GM19455 (cell line): Measurements from ENCODE around the gene ZFAND2B.
A peak's percentile ranks its signal among the peaks of the same experiment; 100 is the strongest.

Experiments
- ATAC-seq: cut with Tn5 transposase; IDR thresholded peaks from one replicate; pipeline ENCODE4 v1.9.1; 2021; ENCODE audit not compliant: unreplicated experiment

Gene ZFAND2B, protein sequence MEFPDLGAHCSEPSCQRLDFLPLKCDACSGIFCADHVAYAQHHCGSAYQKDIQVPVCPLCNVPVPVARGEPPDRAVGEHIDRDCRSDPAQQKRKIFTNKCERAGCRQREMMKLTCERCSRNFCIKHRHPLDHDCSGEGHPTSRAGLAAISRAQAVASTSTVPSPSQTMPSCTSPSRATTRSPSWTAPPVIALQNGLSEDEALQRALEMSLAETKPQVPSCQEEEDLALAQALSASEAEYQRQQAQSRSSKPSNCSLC

DNA sequence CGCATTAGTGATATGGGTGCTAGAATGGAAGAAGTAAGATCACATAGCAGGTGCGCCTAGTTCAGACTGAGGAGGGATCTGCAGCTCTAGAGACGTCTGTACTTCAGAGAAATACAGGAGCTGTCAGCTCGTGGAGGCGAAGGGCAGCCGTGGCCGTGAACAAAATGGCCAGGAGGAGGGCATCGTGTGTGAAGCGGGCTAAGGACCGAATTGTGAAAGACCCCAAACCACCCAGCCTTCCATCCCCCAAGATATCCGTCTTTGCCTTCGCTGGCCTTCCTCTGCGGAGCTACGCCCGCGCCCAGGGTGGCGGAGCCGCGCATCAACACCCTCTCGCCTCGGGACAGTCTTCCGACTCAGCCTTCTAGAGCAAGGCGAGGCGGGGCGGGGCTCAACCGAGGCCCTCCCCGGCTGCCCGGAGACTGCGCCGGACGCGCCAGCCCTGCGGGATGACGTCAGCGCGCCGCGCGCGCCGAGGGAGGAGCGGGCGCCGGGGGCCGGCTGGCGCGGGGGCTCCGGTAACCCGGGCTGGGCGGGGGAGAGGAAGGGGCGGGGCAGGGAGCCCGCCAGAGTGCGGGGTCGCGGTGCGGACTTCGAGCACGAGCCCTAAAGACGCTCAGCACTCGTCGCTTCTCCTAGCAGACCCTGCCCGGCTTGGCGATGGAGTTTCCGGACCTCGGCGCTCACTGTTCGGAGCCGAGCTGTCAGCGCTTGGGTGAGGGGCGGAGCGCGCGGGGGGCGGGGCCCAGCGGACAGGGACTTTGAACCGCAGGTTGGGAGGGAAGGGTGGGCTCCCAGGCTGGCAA, at the start of gene ZFAND2B:
ZFAND2B (plus strand) TSS at position 455 of the 806 bp plus-strand sequence; CDS start at position 661, 206 bp downstream.
- ATAC-seq = peak; percentile 96

DNA sequence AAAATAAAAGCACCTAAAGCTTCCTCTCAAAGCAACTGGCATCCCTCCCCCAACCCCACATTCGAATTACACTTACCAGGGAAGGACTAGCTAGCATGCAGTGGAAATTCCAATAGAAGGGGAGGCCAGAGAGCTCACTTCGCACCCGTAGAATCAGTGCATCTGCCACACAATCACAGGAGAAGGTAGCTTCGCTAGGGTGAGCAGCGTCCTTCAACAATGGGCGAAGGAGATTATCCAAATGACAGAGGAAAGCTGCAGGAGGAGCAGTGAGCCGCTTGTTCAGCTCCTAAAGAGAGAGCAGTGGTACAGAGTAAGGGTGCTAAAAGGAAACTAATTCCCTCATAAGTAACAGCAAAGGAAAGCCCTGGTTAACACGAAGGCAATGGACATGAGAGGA, 49.2 kb upstream of the ZFAND2B start:
- ATAC-seq = no peak

DNA sequence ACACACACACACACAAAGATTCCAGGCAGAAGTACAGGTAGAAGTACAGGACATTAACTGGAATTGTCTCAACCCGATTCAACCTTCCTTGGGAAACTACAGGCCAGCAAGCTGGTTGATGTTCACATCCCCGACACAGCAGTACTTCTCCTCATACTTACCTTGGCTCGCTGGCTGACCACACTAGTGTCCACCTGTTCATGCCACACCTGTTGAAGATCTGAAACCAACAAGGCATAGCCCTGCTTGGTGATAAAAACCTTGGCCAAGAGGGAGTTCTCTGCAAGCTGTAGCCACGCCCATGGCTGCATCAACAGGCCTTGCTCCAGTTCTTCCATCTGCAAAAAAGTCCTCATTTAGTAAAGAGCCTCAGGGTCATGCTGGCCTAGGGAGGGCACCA, 48.6 kb upstream of the ZFAND2B start:
- ATAC-seq = no peak

DNA sequence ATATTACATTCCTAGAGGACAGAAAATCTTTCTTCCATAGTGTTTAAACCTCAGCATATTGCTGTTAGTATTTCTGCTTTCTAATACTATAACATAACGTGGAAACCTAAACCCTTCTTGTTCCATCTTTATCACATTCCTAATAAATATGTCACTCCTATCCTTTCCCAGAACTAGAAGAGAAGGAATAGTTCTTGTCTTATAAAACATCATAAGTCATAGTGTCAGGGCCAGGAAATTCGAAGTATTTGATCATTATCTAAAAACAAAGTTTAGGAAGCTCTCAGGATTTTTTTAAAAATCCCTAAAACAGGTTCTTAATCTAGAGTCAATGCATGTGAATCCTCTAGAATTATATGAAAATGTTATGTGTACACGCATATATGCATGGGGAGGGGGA, 48.0 kb upstream of the ZFAND2B start:
- no peak for ATAC-seq

DNA sequence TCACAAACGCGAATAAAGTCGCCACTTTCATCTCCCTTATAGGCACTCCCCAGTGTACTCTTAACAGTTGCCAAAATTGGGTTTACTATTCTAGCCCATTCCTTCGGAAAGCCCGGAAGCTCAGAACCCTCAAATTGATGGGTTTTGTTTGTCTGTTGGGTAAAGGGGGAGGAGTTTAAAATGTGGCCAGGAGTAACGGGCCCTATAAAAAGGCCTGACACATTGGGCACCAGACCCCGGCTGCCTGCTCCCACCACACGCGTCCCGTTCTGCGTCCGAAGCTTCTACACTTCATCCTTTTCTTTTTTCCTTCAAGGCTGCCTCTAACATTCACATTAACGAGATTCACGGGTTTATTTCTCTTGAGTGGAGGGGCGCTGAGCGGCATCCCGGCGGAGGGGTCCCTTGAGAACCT, 46.8 kb upstream of the ZFAND2B start:
- ATAC-seq = peak; percentile 5

DNA sequence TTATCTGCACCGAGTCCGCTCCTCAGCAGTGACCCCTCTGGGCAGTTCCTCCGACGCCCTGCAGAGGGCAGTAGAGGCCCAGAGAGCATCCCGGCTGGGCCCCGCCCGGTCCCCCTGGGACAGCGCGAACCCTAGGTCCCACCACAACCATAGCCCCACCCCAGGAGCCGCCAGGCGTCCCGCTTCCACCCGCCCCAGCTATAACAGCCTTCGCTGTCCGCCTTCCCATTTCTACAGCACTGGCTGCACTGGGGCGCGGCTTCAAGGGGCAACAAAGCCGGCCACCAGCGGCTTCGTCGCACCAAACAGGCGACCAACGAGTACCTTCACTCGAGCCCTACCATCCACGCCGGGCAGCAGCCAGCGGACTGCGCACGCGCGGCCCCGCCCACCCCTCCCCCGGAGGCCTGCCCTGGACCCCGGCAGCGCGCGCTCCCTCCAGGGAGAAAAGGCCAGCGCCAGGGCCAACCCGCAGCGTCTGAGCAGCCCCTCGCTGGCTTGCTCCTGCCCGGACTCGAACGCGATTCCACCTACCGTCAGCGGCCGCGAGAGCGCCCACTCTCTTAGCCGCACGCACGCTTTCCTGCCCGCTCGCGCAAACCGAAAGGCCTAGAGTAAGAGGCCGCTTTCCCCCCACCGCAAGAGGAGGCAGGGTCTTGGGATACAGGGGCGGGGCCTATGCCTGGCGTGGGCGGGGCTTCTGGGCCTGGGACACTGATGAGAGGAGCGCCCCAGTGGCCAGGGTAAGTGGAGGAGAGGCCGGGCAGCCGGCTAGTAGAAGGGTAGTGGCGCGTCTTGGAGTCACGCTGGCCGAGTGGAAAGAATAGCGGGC, 46.2 kb upstream of the ZFAND2B start, which contains the start of gene NHEJ1:
NHEJ1 (minus strand) TSS at position 630 of the 832 bp plus-strand sequence. CDS start 2,453 bp downstream, outside the sequence.
- ATAC-seq = peak; percentile 93

DNA sequence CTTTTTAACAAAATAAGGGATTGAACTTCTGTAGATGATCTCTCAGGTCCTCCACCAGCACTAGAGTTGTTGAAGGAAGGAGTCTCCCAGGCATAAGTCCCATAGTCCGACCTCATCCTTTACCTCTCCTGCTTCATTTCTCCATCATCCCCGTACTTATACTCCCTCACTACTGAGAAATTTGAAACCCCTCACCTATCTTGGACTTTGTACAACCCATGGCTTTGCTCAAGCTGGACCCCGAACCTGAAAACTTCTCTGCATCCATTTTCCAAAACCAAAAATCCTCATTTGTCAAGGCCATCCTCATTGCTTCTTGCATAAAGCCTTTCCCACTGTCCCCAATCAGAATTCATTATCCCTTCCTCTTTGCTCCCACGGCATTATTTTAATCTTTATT, 45.5 kb upstream of the ZFAND2B start:
- no peak for ATAC-seq

DNA sequence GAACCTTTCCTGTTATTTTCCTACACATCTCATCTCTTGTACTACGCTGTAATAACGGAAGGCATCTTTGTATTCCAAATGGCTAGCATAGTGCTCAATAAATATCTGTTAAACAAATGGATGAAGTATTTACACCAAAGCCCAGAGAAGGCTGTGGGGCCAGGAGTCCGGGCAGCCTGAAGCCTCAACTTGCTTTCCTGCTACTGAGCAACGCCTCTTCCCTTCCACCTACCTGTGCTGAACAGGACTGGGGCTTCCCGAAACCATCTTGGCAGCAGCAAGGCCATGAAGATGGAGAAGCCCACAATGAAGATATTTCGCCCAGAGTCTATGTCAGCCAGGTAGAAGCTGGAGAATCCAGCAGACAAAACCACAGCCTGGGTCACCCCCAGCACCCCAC, 43.4 kb upstream of the ZFAND2B start:
- ATAC-seq = no peak

DNA sequence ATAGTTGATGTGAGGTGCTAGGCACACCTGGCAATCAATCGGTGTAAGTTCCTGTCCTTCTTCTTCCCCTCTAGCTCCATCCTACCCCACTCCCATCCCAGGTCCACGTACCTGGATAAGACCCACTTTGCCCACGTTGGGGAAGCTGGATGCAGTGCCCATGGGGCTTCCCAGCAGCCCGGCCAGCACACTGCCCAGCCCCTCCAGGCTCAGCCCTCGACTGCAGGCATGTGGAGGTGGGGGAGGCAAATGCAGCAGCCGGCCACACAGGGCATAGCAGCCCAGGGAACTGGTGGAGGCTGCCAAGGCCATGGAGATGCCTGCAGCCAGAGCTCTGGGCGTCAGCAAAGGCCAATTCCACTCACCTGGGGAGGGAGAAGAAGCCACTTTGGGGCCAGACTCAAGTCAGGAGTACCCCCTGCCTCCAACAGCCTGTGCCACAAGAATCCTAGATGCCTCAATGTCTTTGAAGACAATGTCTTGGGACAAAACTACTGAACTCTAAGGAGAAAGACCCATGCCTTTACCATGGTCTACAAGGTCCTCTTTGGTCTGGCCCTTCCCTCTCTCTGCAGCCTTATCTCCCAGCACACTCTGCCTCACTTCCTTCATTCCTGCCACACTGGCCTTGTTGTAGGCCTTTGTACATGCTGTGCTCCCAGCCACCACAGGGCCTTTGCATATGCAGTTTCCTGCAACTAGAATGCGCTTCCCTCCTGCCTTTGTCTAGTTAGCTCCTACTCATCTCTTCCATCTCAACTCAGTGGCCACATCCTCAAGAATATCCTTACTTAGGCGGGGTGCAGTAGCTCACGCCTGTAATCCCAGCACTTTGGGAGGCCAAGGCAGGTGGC, 41.3 kb upstream of the ZFAND2B start:
- ATAC-seq = no peak

DNA sequence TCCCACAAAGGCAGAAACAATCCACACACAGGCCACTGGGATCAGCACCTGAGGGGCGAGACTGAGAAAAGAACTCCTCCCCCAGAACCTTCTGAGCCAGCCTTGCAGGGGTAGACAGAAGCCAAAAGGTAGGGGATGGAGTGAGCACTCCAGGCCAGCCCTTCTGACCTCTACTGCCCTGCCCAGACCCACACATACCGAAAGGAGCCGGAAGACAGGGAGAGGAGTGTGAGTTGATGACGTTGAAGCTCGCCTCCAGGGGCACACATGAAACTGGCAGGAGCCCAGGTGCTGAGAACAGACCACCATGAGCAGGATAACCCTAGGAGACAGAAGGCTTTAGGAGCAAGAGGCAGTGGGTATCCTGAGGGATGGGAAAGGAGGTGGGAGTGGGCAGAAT, 38.6 kb upstream of the ZFAND2B start:
- no peak for ATAC-seq

DNA sequence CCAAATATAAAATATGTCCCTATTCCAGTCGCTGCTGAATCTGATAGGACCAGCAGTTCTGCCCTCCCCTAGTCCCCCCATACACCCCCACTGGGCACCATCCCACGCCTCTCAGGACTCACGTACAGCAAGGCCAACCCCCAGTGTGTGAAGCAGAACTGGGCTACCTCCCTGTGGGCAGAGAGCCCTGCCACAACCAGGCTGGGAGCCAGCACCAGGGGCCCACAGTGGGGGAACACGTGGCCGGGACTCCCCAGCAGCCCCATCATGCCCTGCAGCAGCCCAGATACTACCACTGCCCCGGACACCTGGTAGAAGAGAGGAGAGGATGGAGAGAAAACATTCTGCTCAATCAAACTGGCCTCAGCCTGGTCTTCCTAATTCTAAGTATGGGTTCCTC, 38.1 kb upstream of the ZFAND2B start:
- no peak for ATAC-seq

DNA sequence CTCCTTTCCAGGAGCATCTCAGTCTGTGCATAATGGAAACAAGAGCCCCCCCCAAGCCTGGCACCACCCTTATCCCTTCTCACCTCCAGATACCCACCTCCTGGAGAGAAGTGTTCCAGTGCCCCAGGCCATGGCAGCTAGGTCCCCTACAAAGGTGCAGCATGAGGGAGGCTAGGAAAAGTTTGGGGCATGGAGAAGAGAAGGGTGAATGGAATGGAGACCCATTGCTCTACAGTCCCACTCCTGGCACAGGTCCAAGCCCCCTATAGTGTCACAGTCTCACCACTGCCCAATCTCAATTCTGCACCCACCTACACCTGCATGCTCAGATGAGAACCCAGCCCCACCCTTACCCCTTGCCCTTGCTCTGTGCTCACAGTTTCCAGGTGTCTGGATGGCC, 37.6 kb upstream of the ZFAND2B start:
- ATAC-seq = no peak

DNA sequence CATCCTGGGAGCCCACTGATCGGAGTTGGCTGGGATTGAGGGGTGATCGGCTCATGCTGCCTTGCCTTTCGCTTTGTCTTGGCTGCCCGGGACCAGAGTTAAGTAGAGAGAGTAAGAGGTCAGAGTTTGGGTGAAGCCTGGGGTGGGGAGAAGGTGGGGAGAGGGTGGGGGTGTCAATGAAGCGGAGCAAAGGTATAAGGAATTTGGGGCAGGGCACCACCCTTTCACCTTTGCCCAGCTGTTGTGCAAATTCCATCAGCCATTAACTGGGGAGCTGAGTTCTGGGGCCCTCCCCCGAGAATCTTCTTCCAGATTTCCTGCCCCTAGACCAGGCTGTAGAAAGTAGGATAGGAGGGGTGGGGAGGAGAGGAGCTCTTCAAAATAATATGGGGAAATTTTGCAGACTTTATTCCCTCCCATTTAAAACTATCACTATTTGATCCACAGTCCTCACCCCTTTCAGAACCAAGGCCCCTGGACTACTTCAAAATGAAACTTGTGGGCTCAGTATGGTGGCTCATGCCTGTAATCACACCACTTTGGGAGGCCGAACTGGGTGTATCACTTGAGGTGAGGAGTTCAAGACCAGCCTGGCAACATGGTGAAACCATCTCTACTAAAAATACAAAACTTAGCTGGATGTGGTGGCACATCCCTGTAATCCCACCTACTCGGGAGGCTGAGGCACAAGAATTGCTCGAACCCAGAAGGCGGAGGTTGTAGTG, 36.5 kb upstream of the ZFAND2B start, which contains the start of gene SLC23A3:
SLC23A3 (minus strand) TSS at position 100 of the 725 bp plus-strand sequence; CDS start at position 55, 45 bp downstream.
- ATAC-seq = no peak

DNA sequence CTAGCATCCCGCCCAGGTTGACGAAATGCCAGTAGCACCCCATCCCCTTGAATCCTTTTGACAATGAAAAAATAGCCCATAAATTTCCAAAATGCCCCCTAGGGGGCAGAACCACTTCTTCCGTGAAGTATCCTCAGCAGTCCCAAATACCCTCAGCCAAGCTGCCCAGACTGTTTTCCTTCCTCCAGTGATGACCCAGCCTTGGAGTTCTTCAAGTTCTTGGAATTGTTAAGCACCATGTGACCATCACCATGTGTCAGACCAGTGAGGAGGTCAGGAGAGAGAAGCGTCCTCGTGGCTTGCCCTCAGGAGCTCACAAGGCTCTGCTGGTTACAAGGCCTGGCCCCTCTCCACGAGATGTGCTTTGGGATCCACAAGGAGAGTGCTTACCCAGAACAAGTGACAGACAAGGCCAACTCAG, 35.3 kb upstream of the ZFAND2B start:
- no peak for ATAC-seq

DNA sequence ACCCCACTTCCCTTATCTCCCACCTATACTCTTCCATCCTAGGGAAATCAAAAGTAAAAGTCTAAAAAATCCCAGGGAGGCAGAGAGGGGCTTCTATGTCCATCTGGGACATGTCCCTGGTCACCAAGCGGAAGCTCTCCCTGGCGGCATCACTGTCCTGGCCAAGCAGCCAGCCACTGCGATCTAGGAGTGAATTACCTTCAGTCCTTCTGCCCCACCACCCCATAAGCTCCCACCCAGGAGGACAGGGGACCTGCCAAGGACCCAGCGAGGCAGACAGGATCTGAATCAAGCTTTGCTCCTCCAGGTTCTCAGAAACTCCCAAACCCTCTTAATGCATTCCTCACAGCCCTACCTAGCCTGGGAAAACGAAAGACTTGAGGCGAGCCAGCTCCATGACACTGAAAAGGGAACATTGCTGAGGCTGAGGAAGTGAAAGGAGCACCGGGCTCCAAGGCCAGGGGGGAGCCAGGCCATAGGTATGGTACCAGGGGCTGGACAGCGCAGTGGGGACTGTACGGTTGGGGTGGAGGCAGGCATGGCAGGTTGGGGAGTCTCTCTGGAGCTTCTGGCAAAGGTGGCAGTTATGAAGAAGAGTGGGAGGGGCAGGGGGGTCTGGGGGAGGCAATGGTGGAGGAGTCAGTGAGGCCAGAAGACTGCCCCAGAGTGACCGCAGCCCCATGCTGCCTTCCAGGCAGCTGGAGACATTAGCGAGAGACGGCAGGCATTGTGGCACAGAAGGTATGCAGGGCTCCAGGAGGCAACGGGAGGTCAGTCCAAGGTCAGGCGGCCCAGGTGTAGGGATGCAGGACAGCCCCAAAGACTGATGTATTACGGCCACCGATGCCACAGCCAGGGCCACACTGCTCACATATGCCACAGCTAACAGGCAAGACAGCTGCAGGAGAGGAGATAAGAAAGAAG, 34.1 kb upstream of the ZFAND2B start:
- no peak for ATAC-seq

DNA sequence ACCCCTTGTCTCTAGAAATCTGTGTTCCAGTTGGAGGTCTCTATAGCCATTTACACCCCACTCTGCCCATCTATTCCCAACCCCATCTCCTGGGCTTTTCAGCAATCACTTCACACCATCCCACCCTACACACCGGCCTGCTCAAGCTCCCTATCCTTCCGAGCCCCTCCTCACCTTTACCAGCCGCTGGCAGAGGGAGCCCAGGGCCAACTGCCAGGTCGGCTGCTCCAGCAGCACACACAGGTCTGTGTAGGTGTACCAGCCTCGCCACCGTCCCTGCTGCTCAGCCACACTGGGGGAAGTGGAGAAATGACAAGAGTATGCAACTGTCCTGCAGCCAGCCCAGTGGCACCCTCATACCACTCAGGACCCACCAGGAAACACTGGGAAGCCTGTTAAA, 33.4 kb upstream of the ZFAND2B start:
- ATAC-seq = no peak

DNA sequence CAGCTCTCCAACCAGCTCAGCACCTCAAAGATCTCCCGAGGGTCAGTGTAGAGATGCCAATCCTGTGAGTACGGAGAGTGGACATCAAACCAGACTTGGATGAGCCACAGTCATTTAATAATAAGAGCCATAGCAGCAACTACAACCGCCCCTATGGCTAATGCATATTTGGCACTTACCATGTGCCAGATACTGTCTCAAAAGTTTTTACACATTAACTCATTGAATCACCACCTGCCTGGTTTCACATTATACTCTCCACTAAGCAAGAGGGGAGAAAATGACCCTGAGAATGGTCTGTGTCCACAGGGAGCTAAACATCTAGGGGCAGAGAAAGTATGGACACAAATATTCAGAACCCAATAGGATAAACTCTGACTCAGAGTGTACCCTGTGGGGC, 32.4 kb upstream of the ZFAND2B start:
- no peak for ATAC-seq

DNA sequence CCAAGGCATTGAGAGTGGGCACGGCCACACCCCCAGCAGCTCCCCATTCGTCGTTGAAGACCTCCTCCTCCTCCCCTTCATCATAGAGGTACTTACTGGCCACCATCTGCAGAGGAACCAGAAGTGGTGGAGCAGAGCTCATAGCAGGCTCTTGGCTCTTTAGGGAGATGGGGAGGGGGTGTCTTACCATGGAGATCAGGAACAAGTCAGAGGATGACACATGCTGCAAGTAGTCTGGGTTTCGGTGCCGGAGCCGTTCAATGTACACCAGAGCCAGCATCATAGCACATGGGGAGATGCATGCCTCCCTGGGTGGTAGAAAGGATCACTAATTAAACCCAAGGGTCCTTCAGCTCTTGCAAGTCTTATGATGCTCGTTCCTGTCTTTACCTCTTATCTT, 31.8 kb upstream of the ZFAND2B start:
- no peak for ATAC-seq

DNA sequence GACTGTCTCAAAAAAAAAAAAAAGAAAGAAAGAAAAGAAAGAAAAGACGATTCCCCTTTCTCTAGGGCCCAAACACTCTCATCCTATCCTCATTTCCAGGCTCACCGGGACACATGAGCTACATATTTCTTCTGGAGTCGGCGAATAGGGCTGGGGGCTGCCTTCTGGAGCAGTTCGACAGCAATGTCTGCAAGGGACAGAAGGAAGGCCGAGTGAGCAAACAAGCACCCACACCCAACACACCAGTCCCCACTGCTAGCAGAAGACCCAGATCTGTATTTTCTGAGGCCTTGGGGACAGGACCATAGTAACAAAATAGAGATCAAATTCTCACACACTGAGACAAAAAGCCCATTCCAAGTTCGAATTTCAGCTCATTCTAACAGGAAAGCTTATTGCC, 31.1 kb upstream of the ZFAND2B start:
- ATAC-seq = no peak
